ENCODE measurements around the gene ROBO1. TPM values are rescaled to one million over a fixed set of nuclear protein-coding genes. Genes with fewer than 3 reads are reported as not detected.

Gene ROBO1
- total and polyA plus RNA-seq, 2 of the 8 experiments (the other 6 are each of a cell fraction or from before 2014, with no cell fraction given) = 51.4 to 91.0 TPM

- Histone ChIP-seq H4K91ac (replicated peaks; ENCODE audit: insufficient read length, low read length) (no peak overlapping the region), H3K4me1 (replicated peaks in 1 of 4; ENCODE audit: control insufficient read depth in 3 of 4, insufficient read depth in 4 of 4, low read length in 3 of 4) (peaks cover 0 to 3% (median 0%) of the 10 kb centered on the region in 4 experiments; a peak in 2 of 7 replicates), H3K9ac (replicated peaks in 1 of 4; ENCODE audit: extremely low read depth in 1 of 4, low read depth in 3 of 4, low read length in 3 of 4) (no peak overlapping the region), H3K4me2 (ENCODE audit: insufficient read depth in 1 of 2, low read depth in 2 of 2, low read length in 2 of 2) (no peak overlapping the region), H2BK12ac (ENCODE audit: low read depth, low read length) (no peak overlapping the region; the same call in 1 of the 2 replicates), H2BK120ac (replicated peaks; ENCODE audit: low read depth, low read length) (no peak overlapping the region), H3K27ac (ENCODE audit: low read depth, low read length) (no peak overlapping the region), H3K36me3 (ENCODE audit: control insufficient read depth in 2 of 4, insufficient read depth in 4 of 4, low read length in 3 of 4) (no peaks in the 10 kb centered on the region), H4K5ac (ENCODE audit: insufficient read length, low read depth, low read length) (no peak overlapping the region), H3K79me2 (ENCODE audit: control insufficient read depth in 1 of 2, insufficient read depth in 2 of 2, low read length in 2 of 2) (peaks cover 0 to 20% of the 10 kb centered on the region in 2 experiments; a peak in 2 of 4 replicates), H3K4me3 (ENCODE audit: extremely low read depth in 1 of 4, insufficient read depth in 2 of 4, low read depth in 3 of 4, low read length in 4 of 4) (no peak overlapping the region), H3K9me3 (ENCODE audit: insufficient read depth in 2 of 2, low read depth in 1 of 2, low read length in 1 of 2) (no peaks in the 10 kb centered on the region), H3K4ac (replicated peaks; ENCODE audit: insufficient read length, low read depth, low read length) (no peak overlapping the region), H2AK5ac (ENCODE audit: low read depth, low read length) (no peak overlapping the region), H2AFZ (ENCODE audit: low read length) (no peak overlapping the region), H3K27me3 (replicated peaks in 1 of 4; ENCODE audit: control insufficient read depth in 3 of 4, extremely low read depth in 1 of 4, insufficient read depth in 3 of 4, low read length in 3 of 4) (no peaks in the 10 kb centered on the region), H3K18ac (ENCODE audit: extremely low read depth, low read length) (no peak overlapping the region), H3K23me2 (ENCODE audit: low read depth, low read length) (no peaks in the 10 kb centered on the region), H3K79me1 (ENCODE audit: low read depth, low read length) (no peaks in the 10 kb centered on the region), H4K8ac (ENCODE audit: extremely low read depth, insufficient read depth, low read length) (no peak overlapping the region), H3K14ac (ENCODE audit: insufficient read length) (no peak overlapping the region), H2BK20ac (ENCODE audit: low read length) (no peak overlapping the region), H3K23ac (ENCODE audit: insufficient read length) (no peak overlapping the region), H2BK5ac (ENCODE audit: low read depth, low read length) (no peak overlapping the region), H4K20me1 (replicated peaks in 1 of 2; ENCODE audit: control insufficient read depth in 1 of 2, insufficient read depth in 2 of 2, low read length in 2 of 2) (no peaks in the 10 kb centered on the region), H2BK15ac (ENCODE audit: low read length) (no peak overlapping the region), H3K56ac (replicated peaks; ENCODE audit: insufficient read length, low read depth, low read length) (no peak overlapping the region)
- TF ChIP-seq FOSL1 (IDR thresholded peaks at IDR 0.05; ENCODE audit: insufficient read depth, low read depth, low read length) (no peak), CBX8 (IDR thresholded peaks at IDR 0.05; ENCODE audit: borderline replicate concordance, low read depth, low read length) (no peak), CEBPB (IDR thresholded peaks at IDR 0.05; ENCODE audit: low read depth, low read length) (no peak), TBP (IDR thresholded peaks at IDR 0.05; ENCODE audit: low read depth, low read length) (no peak), EP300 (IDR thresholded peaks at IDR 0.05; ENCODE audit: borderline replicate concordance in 1 of 2, low read depth in 2 of 2, low read length in 2 of 2) (no peak), ASH2L (IDR thresholded peaks at IDR 0.05; ENCODE audit: low read length) (no peak), POU5F1 (IDR thresholded peaks at IDR 0.05; ENCODE audit: low read depth, low read length) (no peak), JUN (IDR thresholded peaks at IDR 0.05; ENCODE audit: low read depth, low read length) (no peak), SP1 (IDR thresholded peaks at IDR 0.05; ENCODE audit: low read depth, low read length) (no peak), ATF2 (IDR thresholded peaks at IDR 0.05; ENCODE audit: low read length) (no peak)
- POLR2A ChIA-PET (ENCODE audit: partially characterized antibody) = no interaction called here
- WGBS, 2 experiments (ENCODE audit: extremely low coverage in 1 of 2, insufficient coverage in 1 of 2, insufficient read length in 1 of 2, insufficient replicate concordance in 2 of 2, low coverage in 1 of 2, low lambda C conversion rate in 2 of 2, missing lambda C conversion rate in 1 of 2) = 88% methylated on average over 1 of the region's 1 CpG; no CpG with 5 or more reads in 1 of the 2 experiments
- FAIRE-seq = no peak
- CTCF ChIA-PET (ENCODE audit: partially characterized antibody) = no interaction called here
- DNase-seq (ENCODE audit: low read depth in 1 of 2, low spot score in 2 of 2) = no peak
Measured at GRCh38 chr3:78858174-78858573, 909.6 kb downstream of the ROBO1 start.
